Osteocyte (in vitro differentiated cells): ENCODE results near the gene TMEM271. TPM values are rescaled to one million over a fixed set of nuclear protein-coding genes. Genes with fewer than 3 reads are reported as not detected.
"Not testable (repeated sequence)": the region's sequence is repeated elsewhere in the genome, so short reads cannot be mapped to it uniquely, and the experiment has no call there.

Experiments used
- DNase-seq: peaks from one replicate; pipeline ENCODE4 v3.0.0; 2021; ENCODE audit warnings: mixed read lengths; ENCODE audit not compliant: unreplicated experiment; ENCODE audit errors: extremely low spot score
- H3K27ac Mint-ChIP-seq: one replicate; pipeline ENCODE4 v1.8.0; 2021; ENCODE audit warnings: mild to moderate bottlenecking, mixed read lengths; ENCODE audit not compliant: unreplicated experiment
- H3K27me3 Mint-ChIP-seq: one replicate; pipeline ENCODE4 v1.8.0; 2021; ENCODE audit warnings: mixed read lengths; ENCODE audit not compliant: unreplicated experiment
- H3K36me3 Mint-ChIP-seq: one replicate; pipeline ENCODE4 v1.8.0; 2021; ENCODE audit warnings: mixed read lengths; ENCODE audit not compliant: unreplicated experiment
- H3K4me1 Mint-ChIP-seq: one replicate; pipeline ENCODE4 v1.8.0; 2021; ENCODE audit warnings: mixed read lengths; ENCODE audit not compliant: unreplicated experiment
- H3K4me3 Mint-ChIP-seq: one replicate; pipeline ENCODE4 v1.8.0; 2021; ENCODE audit warnings: mild to moderate bottlenecking, moderate library complexity, mixed read lengths; ENCODE audit not compliant: unreplicated experiment
- H3K9me3 Mint-ChIP-seq: one replicate; pipeline ENCODE4 v1.8.0; 2021; ENCODE audit warnings: mixed read lengths; ENCODE audit not compliant: unreplicated experiment
- total RNA-seq: library from RNA; stranded (reverse); gene quantifications from 2 replicates; pipeline ENCODE4 v1.2.1, GENCODE V29; 2021
- TF ChIP-seq, protein P1 (sequence below): fragments of 200-600 bp; sonication (generic); IDR thresholded peaks from 2 replicates; pipeline ENCODE4 v1.5.0; 2021; ENCODE audit warnings: antibody characterized with exemption, mild to moderate bottlenecking, moderate library complexity

The TMEM271 gene
- total RNA-seq, 1 donor from 2014 or later = not detected

DNA sequence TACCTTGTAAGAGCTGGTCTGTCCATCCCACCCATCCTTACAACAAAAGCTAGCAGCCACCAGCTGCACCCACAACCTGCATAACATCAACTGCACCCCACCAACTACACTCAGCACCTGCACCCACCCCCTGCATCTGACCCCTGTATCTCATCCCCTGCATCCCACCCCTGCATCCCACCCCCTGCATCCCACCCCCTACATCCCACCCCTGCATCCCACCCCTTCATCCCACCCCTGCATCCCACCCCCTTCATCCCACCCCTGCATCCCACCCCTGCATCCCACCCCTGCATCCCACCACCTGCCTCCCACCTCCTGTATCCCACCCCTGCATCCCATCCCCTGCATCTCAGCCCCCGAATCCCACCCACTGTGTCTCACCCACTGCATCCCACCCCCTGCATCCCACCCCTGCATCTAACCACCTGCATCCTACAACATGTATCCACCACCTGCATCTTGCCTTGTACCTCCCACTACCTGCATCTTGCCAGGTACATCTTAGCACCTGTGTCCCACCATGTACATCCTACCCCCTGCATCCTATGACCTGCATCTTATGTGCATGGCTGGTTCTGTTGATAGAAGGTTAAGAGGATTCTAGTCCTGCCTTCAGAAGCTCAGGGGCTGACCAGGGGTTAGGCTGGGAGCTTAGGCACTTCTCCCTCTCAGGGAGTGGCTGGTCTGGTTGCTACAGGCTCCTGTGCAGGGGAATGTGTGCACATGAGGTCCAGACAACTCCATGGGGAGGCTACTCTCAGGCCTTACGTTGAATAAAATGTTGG is 9.4 kb downstream of the TMEM271 start:
- H3K4me1 Mint-ChIP-seq = no peaks in the 10 kb centered on the region
- H3K9me3 Mint-ChIP-seq = peaks cover 26% of the 10 kb centered on the region
- no peak overlapping the region for H3K27ac Mint-ChIP-seq
- TF ChIP-seq, protein P1, sequence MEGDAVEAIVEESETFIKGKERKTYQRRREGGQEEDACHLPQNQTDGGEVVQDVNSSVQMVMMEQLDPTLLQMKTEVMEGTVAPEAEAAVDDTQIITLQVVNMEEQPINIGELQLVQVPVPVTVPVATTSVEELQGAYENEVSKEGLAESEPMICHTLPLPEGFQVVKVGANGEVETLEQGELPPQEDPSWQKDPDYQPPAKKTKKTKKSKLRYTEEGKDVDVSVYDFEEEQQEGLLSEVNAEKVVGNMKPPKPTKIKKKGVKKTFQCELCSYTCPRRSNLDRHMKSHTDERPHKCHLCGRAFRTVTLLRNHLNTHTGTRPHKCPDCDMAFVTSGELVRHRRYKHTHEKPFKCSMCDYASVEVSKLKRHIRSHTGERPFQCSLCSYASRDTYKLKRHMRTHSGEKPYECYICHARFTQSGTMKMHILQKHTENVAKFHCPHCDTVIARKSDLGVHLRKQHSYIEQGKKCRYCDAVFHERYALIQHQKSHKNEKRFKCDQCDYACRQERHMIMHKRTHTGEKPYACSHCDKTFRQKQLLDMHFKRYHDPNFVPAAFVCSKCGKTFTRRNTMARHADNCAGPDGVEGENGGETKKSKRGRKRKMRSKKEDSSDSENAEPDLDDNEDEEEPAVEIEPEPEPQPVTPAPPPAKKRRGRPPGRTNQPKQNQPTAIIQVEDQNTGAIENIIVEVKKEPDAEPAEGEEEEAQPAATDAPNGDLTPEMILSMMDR = no peak
- DNase-seq = peak; percentile 66
- no peak overlapping the region for H3K4me3 Mint-ChIP-seq
- H3K27me3 Mint-ChIP-seq = peaks cover 7% of the 10 kb centered on the region
- H3K36me3 Mint-ChIP-seq = no peaks in the 10 kb centered on the region

DNA sequence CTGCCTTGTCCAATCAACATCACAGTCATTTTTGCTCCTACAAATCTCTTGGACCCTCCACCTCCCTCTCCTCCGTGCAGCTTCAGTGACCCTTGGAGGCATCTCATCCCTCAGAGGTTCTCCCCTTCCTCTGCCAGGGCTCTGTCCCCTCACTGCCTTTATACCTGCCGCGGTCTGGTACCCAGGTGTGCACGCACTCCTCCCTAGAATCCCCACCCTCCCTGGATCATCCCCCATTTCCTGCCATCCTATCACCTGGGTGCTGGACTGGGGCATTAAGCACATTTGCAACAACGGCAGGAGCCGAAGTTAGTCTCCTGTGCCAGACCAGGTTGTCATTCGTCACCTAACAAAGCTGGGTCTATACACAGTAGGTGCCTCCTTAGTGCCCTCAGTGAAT is 10.1 kb downstream of the TMEM271 start:
- H3K27me3 Mint-ChIP-seq = peaks cover 3% of the 10 kb centered on the region
- no peaks in the 10 kb centered on the region for H3K4me1 Mint-ChIP-seq
- peaks cover 29% of the 10 kb centered on the region for H3K9me3 Mint-ChIP-seq
- no peak overlapping the region for H3K27ac Mint-ChIP-seq
- no peaks in the 10 kb centered on the region for H3K36me3 Mint-ChIP-seq
- TF ChIP-seq, protein P1 = no peak
- H3K4me3 Mint-ChIP-seq = no peak overlapping the region
- peak; percentile 62 for DNase-seq

DNA sequence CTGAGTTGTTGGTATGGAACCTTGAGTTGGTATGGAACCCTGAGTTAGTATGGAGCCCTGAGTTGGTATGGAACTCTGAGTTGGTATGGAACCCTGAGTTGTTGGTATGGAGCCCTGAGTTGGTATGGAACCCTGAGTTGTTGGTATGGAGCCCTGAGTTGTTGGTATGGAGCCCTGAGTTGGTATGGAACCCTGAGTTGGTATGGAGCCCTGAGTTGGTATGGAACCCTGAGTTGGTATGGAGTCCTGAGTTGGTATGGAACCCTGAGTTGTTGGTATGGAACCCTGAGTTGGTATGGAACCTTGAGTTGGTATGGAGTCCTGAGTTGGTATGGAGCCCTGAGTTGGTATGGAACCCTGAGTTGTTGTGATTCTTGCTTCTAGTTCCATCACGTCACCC is 10.5 kb downstream of the TMEM271 start:
- not testable (repeated sequence) for H3K27me3 Mint-ChIP-seq, H3K4me3 Mint-ChIP-seq, H3K36me3 Mint-ChIP-seq, H3K27ac Mint-ChIP-seq, H3K4me1 Mint-ChIP-seq
- peak; percentile 3 for DNase-seq
- peaks cover 29% of the 10 kb centered on the region for H3K9me3 Mint-ChIP-seq

DNA sequence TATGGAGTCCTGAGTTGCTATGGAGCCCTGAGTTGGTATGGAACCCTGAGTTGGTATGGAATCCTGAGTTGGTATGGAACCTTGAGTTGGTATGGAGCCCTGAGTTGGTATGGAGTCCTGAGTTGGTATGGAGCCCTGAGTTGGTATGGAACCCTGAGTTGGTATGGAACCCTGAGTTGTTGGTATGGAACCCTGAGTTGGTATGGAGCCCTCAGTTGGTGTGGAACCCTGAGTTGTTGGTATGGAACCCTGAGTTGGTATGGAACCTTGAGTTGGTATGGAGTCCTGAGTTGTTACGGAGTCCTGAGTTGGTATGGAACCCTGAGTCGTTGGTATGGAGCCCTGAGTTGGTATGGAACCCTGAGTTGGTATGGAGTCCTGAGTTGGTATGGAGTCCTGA is 13.6 kb downstream of the TMEM271 start:
- not testable (repeated sequence) for H3K4me3 Mint-ChIP-seq, H3K4me1 Mint-ChIP-seq, H3K36me3 Mint-ChIP-seq, H3K27me3 Mint-ChIP-seq, H3K27ac Mint-ChIP-seq
- H3K9me3 Mint-ChIP-seq = peaks cover 29% of the 10 kb centered on the region
- DNase-seq = peak; percentile 6

DNA sequence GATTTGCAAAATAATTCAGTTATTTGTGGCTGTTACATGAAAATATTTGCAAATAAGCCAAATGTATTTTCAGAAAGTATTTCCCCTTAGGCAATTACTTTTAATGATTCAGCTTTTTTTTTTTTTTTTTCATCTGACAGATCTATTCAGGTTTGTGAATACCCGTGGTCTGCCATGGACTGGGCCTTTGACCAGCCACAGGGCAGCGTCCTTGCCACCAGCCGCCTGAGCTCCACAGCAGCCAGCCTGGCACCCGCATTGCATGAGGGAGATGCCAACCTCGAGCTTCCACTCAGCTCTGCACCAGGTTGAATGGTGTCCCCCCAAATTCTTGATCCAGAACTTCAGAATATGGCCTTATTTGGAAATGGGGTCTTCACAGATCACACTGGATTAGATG is 14.7 kb downstream of the TMEM271 start:
- H3K4me3 Mint-ChIP-seq = no peak overlapping the region
- H3K36me3 Mint-ChIP-seq = no peaks in the 10 kb centered on the region
- peaks cover 29% of the 10 kb centered on the region for H3K9me3 Mint-ChIP-seq
- TF ChIP-seq, protein P1 = no peak
- no peak overlapping the region for H3K27ac Mint-ChIP-seq
- H3K4me1 Mint-ChIP-seq = no peaks in the 10 kb centered on the region
- H3K27me3 Mint-ChIP-seq = no peaks in the 10 kb centered on the region
- DNase-seq = peak; percentile 73

DNA sequence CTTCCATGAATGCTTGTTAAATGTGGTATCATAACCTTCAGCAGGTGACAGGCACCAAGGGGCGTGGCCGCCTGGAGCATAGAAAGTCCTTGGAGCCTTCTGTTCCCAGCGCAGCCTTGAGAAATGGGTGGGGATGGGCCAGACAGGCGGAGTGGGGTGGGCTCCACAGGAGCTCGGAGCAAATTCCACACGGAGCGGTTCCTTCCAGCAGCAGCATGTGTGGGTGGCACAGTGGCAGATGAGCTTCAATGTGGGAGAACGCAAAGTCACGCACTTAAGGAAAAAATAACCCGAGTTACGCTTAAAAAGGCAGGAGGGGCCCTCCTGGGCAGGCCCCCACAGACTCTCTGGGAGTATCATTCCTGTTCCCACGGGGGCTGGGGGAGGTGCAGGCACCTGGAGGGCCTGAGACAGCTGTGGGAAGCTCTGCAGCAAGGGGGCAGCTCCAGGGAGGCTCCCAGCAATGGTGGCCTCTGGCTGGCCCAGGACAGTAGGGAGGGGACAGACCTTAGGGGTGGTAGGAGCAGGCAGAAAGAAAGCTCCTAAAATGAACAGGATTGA is 15.3 kb downstream of the TMEM271 start:
- H3K27me3 Mint-ChIP-seq = no peaks in the 10 kb centered on the region
- TF ChIP-seq, protein P1 = no peak
- no peaks in the 10 kb centered on the region for H3K4me1 Mint-ChIP-seq
- no peak overlapping the region for H3K4me3 Mint-ChIP-seq
- H3K27ac Mint-ChIP-seq = no peak overlapping the region
- no peaks in the 10 kb centered on the region for H3K36me3 Mint-ChIP-seq
- peaks cover 25% of the 10 kb centered on the region for H3K9me3 Mint-ChIP-seq
- peak; percentile 77 for DNase-seq
